Left colon (tissue), 2 donors: Measurements from ENCODE around the gene NID1. TPM values are rescaled to one million over a fixed set of nuclear protein-coding genes. Genes with fewer than 3 reads are reported as not detected.
A peak's percentile ranks its signal among the peaks of the same experiment; 100 is the strongest.
"Not testable (repeated sequence)": the region's sequence is repeated elsewhere in the genome, so short reads cannot be mapped to it uniquely, and the experiment has no call there.

Source experiments
- ATAC-seq: fragments of 200-7000 bp; cut with Tn5 transposase; one replicate; pipeline ENCODE4 v1.9.1; 2020; ENCODE audit warnings: mild to moderate bottlenecking, moderate library complexity
- DNase-seq, 2 donors: peaks; one replicate each; pipeline ENCODE4 v3.0.0-alpha.2; 2020
- intact Hi-C, 2 donors: fragments of 100-400 bp; cut with DNase I in 1 of 2; cut with micrococcal nuclease in 1 of 2; formaldehyde crosslinking; loops; one replicate each; pipeline versions ENCODE4 v1.11.2 to v1.14.0; 2022; cut with DNase I, micrococcal nuclease
- total RNA-seq, 2 donors: library from RNA; stranded (reverse); fragmentation: NEBNext Ultra II Directional; extraction: Animal tissue kit (Norgen Biotek cat#: 25700); gene quantifications; one replicate each; pipeline ENCODE4 v1.2.1, GENCODE V29; 2021
- donor health status: DM: no; HTN: no; CAD: no.
- donor health status: DM: yes; HTN: yes; CAD: no.

NID1 gene
- total RNA-seq, 2 donors from 2014 or later: 12.1 to 24.6 TPM

- intact Hi-C loops: no loop called here
Observed at GRCh38 chr1:235986869-235987268, 78.0 kb downstream of the NID1 start.

GRCh38 chr1:235984041-235984825, 80.7 kb downstream of the NID1 start:
- intact Hi-C loops: no loop called here
- DNase-seq: no peak
- ATAC-seq: no peak

More at GRCh38 chr1:235986869-235987268, 78.0 kb downstream of the NID1 start:
- no peak for ATAC-seq
- DNase-seq: no peak

- intact Hi-C loops: no loop called here
- no peak for DNase-seq
- no peak for ATAC-seq
Observed at GRCh38 chr1:235980976-235981375, 83.9 kb downstream of the NID1 start.

- DNase-seq (no peak), ATAC-seq (no peak)
- intact Hi-C loops: no loop called here
Observed at GRCh38 chr1:235979716-235980333, 85.1 kb downstream of the NID1 start.

GRCh38 chr1:235979176-235979575, 85.7 kb downstream of the NID1 start:
- intact Hi-C loops: no loop called here
- ATAC-seq: no peak
- no peak for DNase-seq

GRCh38 chr1:235976490-235976889, 88.4 kb downstream of the NID1 start:
- DNase-seq (no peak), ATAC-seq (no peak)
- intact Hi-C loops: no loop called here

- intact Hi-C loops: loop anchor here in 1 of 2 donors (5.0 kb wide), 1 partner anchor 107 kb away; the partner anchor contains the start of gene LYST
- DNase-seq (no peak), ATAC-seq (no peak)
Observed at GRCh38 chr1:235974616-235975015, 90.3 kb downstream of the NID1 start.

- DNase-seq, ATAC-seq: not testable (repeated sequence)
- intact Hi-C loops: loop anchor here in 1 of 2 donors (5.0 kb wide), 1 partner anchor 105 kb away; the partner anchor contains the start of gene LYST
Observed at GRCh38 chr1:235972691-235973090, 92.2 kb downstream of the NID1 start.

- peak; percentile 12 for ATAC-seq
- no peak for DNase-seq
- intact Hi-C loops: loop anchor here in 1 of 2 donors (5.0 kb wide), 1 partner anchor 105 kb away; the partner anchor contains the start of gene LYST
Observed at GRCh38 chr1:235972311-235972689, 92.6 kb downstream of the NID1 start.

- ATAC-seq (peak; percentile 98), DNase-seq (peak; percentile 88 to 91)
- intact Hi-C loops: loop anchor here in 1 of 2 donors (5.0 kb wide), 1 partner anchor 104 kb away; the partner anchor contains the start of gene LYST
Observed at GRCh38 chr1:235971571-235972310, 93.1 kb downstream of the NID1 start.

GRCh38 chr1:235971020-235971419, 93.9 kb downstream of the NID1 start:
- intact Hi-C loops: loop anchor here in 1 of 2 donors (5.0 kb wide), 1 partner anchor 104 kb away; the partner anchor contains the start of gene LYST

GRCh38 chr1:235968831-235969230, 96.1 kb downstream of the NID1 start:
- intact Hi-C loops: no loop called here
- ATAC-seq (no peak), DNase-seq (no peak)

More at GRCh38 chr1:235971020-235971419, 93.9 kb downstream of the NID1 start:
- no peak for DNase-seq
- no peak for ATAC-seq

GRCh38 chr1:235966134-235966533, 98.8 kb downstream of the NID1 start:
- ATAC-seq, intact Hi-C loops, DNase-seq: not testable (repeated sequence)

GRCh38 chr1:235960809-235961208, 104.1 kb downstream of the NID1 start:
- DNase-seq (no peak), ATAC-seq (no peak)
- intact Hi-C loops: no loop called here

GRCh38 chr1:235958021-235958420, 106.9 kb downstream of the NID1 start:
- DNase-seq: no peak
- intact Hi-C loops: no loop called here
- ATAC-seq: no peak

GRCh38 chr1:235955777-235956176, 109.1 kb downstream of the NID1 start:
- DNase-seq (no peak), ATAC-seq (peak; percentile 79)
- intact Hi-C loops: no loop called here

- ATAC-seq (peak; percentile 78), DNase-seq (peak; percentile 50 to 77)
- intact Hi-C loops: no loop called here
Observed at GRCh38 chr1:235954306-235955283, 110.3 kb downstream of the NID1 start.

- intact Hi-C loops: no loop called here
Observed at GRCh38 chr1:235953801-235954200, 111.1 kb downstream of the NID1 start.

More at GRCh38 chr1:235953801-235954200, 111.1 kb downstream of the NID1 start:
- ATAC-seq: no peak
- DNase-seq: no peak
